Osteocyte (in vitro differentiated cells): ENCODE results near the gene TH. TPM values are rescaled to one million over a fixed set of nuclear protein-coding genes. Genes with fewer than 3 reads are reported as not detected.

ENCODE experiments used
- DNase-seq: peaks from one replicate; pipeline ENCODE4 v3.0.0; 2021; ENCODE audit warnings: mixed read lengths; ENCODE audit not compliant: unreplicated experiment; ENCODE audit errors: extremely low spot score
- H3K27ac Mint-ChIP-seq: one replicate; pipeline ENCODE4 v1.8.0; 2021; ENCODE audit warnings: mild to moderate bottlenecking, mixed read lengths; ENCODE audit not compliant: unreplicated experiment
- H3K27me3 Mint-ChIP-seq: one replicate; pipeline ENCODE4 v1.8.0; 2021; ENCODE audit warnings: mixed read lengths; ENCODE audit not compliant: unreplicated experiment
- H3K36me3 Mint-ChIP-seq: one replicate; pipeline ENCODE4 v1.8.0; 2021; ENCODE audit warnings: mixed read lengths; ENCODE audit not compliant: unreplicated experiment
- H3K4me1 Mint-ChIP-seq: one replicate; pipeline ENCODE4 v1.8.0; 2021; ENCODE audit warnings: mixed read lengths; ENCODE audit not compliant: unreplicated experiment
- H3K4me3 Mint-ChIP-seq: one replicate; pipeline ENCODE4 v1.8.0; 2021; ENCODE audit warnings: mild to moderate bottlenecking, moderate library complexity, mixed read lengths; ENCODE audit not compliant: unreplicated experiment
- H3K9me3 Mint-ChIP-seq: one replicate; pipeline ENCODE4 v1.8.0; 2021; ENCODE audit warnings: mixed read lengths; ENCODE audit not compliant: unreplicated experiment
- total RNA-seq: library from RNA; stranded (reverse); gene quantifications from 2 replicates; pipeline ENCODE4 v1.2.1, GENCODE V29; 2021
- TF ChIP-seq, protein P1 (sequence below): fragments of 200-600 bp; sonication (generic); IDR thresholded peaks from 2 replicates; pipeline ENCODE4 v1.5.0; 2021; ENCODE audit warnings: antibody characterized with exemption, mild to moderate bottlenecking, moderate library complexity

TH gene
- total RNA-seq, 1 donor from 2014 or later = 0.75 TPM

DNA sequence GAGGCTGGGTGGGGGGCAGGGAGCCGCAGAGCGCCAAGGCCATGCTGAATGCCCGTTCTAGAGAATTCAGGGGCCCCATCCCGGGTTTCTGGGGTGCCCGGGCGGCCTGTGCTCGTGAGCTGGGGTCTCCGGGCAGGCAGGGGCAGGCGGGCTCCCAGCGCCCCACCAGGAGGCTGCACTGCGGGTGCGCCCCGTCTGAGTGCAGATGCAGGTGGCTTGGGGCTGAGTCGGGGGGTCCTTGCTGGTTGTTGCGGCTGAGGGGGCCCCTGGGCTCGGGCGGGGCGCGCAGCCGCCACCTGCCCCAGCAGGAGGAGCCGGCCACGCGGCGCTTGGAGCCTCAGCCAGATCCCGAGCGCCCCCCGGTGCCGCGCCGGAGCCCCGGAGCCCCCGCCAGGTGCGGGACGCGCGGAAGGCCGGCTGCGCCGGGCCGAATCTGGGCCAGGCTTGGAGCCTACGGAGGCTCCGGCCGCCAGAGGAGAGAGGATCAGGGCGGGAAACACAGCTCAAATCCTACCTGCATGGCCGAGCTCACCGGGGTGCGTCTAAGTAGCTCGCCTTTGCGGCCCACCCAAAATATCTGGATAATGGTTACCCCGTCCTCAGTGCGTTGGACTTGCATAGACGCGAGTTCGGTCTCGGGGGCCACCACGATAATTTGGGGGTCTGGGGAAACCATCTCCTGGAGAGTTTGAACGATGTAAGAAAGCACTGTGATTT is 31.8 kb downstream of the TH start:
- Mint-ChIP-seq H3K27ac (no peak overlapping the region), H3K9me3 (no peaks in the 10 kb centered on the region), H3K36me3 (peaks cover 4% of the 10 kb centered on the region), H3K4me1 (peaks cover 43% of the 10 kb centered on the region), H3K4me3 (peak overlapping the region; percentile 54), H3K27me3 (peaks cover 35% of the 10 kb centered on the region)
- DNase-seq = no peak
- TF ChIP-seq, protein P1, sequence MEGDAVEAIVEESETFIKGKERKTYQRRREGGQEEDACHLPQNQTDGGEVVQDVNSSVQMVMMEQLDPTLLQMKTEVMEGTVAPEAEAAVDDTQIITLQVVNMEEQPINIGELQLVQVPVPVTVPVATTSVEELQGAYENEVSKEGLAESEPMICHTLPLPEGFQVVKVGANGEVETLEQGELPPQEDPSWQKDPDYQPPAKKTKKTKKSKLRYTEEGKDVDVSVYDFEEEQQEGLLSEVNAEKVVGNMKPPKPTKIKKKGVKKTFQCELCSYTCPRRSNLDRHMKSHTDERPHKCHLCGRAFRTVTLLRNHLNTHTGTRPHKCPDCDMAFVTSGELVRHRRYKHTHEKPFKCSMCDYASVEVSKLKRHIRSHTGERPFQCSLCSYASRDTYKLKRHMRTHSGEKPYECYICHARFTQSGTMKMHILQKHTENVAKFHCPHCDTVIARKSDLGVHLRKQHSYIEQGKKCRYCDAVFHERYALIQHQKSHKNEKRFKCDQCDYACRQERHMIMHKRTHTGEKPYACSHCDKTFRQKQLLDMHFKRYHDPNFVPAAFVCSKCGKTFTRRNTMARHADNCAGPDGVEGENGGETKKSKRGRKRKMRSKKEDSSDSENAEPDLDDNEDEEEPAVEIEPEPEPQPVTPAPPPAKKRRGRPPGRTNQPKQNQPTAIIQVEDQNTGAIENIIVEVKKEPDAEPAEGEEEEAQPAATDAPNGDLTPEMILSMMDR = peak; percentile 20

- H3K27ac Mint-ChIP-seq = peak within 1 kb of the TSS; percentile 63
- peak within 1 kb of the TSS; percentile 76 for H3K4me3 Mint-ChIP-seq
- TF ChIP-seq, protein P1 = peak; percentile 25
- DNase-seq = no peak
- H3K4me1 Mint-ChIP-seq = peaks cover 43% of the 10 kb centered on the region
- peaks cover 35% of the 10 kb centered on the region for H3K27me3 Mint-ChIP-seq
- H3K9me3 Mint-ChIP-seq = no peaks in the 10 kb centered on the region
- H3K36me3 Mint-ChIP-seq = peaks cover 6% of the 10 kb centered on the region
These were observed 32.5 kb downstream of the TH start, which contains the start of gene IGF2 for GRCh38 chr11:2139123-2139521. TSS of gene IGF2 (minus strand) at chr11:2139389. CDS start at chr11:2135523, 3,866 bp downstream.

GRCh38 chr11:2138431-2139122 is 33.0 kb downstream of the TH start:
- H3K27me3 Mint-ChIP-seq = peaks cover 35% of the 10 kb centered on the region

GRCh38 chr11:2138068-2138430 is 33.6 kb downstream of the TH start:
- Mint-ChIP-seq H3K9me3 (no peaks in the 10 kb centered on the region), H3K36me3 (peaks cover 6% of the 10 kb centered on the region), H3K4me1 (peaks cover 38% of the 10 kb centered on the region), H3K4me3 (peak overlapping the region; percentile 77), H3K27me3 (peaks cover 35% of the 10 kb centered on the region), H3K27ac (no peak overlapping the region)
- no peak for DNase-seq
- TF ChIP-seq, protein P1 = no peak

More at GRCh38 chr11:2138431-2139122, 33.0 kb downstream of the TH start:
- H3K27ac Mint-ChIP-seq = peak overlapping the region; percentile 63
- H3K4me3 Mint-ChIP-seq = peak overlapping the region; percentile 76
- H3K4me1 Mint-ChIP-seq = peaks cover 42% of the 10 kb centered on the region
- H3K9me3 Mint-ChIP-seq = no peaks in the 10 kb centered on the region
- peaks cover 6% of the 10 kb centered on the region for H3K36me3 Mint-ChIP-seq
- no peak for DNase-seq
- TF ChIP-seq, protein P1 = no peak
